Fibroblast of skin of right quadriceps (primary cell): ENCODE results near the gene TNS2.
"Not testable (repeated sequence)": the region's sequence is repeated elsewhere in the genome, so short reads cannot be mapped to it uniquely, and the experiment has no call there.

ENCODE experiments used
- DNase-seq: peaks from one replicate; pipeline ENCODE4 v3.0.0-alpha.2; 2013

TNS2 gene

GRCh38 chr12:53069621-53070410, 20.0 kb downstream of the TNS2 start:
- DNase-seq, result no peak

DNA sequence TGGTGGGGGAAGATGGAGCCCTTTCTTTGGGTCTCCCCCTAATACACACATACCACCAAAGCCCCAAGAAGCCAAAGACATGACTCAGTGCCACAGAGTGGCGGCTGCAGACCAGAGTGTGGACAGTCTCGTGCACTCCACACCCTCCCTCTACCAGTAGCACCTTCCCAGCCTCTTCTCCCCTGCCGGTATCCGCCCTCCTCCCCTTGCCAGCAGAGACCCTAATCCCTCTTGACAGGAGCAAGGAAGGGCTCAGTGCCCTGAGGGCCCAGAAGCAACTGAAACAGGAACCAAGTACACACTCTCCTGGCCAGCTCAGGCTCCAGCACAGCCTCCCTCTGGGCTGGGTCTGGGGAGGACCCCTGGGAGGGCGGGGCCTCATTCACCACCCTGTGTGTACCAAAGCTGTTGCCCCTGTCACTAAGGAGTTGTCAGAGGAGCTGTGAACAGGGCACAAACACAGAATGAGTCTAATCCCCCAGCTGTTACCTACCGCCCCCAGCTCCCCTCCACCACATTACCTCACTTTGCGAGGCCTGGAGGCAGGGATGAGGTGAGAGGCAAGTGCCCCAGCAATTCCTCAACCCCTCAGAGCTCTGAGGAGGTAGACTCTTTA, 21.1 kb downstream of the TNS2 start:
- DNase-seq, result peak; percentile 45

GRCh38 chr12:53071591-53072551, 22.0 kb downstream of the TNS2 start:
- peak; percentile 63 for DNase-seq

GRCh38 chr12:53073881-53074280, 24.0 kb downstream of the TNS2 start:
- DNase-seq, result no peak

DNA sequence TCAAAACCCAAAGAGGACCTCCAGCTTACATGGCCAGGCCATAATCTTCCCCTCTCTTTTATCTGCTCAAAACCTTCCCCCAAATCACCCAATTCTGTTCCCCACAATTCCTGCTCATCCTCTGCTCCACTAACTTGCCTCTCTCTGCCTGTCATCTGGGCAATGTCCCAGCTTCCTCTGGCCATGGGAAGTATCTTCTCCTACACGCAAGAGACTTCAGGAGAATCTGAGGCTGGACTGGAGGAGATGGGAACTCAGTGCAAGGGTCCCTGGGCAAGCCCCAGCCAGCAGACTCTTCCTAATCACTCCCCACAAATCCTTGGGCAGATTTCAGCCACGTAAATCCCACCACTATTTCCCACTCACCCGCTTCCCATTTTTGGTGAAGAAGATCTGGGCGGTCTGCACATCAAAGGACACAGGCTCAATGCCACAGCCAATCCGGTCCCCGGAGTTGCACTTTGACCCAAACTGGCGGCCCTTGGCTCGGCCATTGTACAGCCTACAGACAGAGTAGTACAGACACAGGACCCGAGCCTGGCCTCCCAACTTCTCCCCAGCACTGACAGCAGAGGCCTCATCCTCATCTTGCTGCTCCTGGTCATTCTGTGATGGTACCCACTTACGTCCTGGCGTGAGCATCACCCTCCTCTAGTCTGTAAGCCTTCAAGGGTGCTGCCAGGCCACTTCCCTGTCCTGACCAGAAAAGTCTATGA, 24.6 kb downstream of the TNS2 start:
- no peak for DNase-seq

- DNase-seq, result no peak
Observed at GRCh38 chr12:53074999-53075370, 25.1 kb downstream of the TNS2 start.

DNA sequence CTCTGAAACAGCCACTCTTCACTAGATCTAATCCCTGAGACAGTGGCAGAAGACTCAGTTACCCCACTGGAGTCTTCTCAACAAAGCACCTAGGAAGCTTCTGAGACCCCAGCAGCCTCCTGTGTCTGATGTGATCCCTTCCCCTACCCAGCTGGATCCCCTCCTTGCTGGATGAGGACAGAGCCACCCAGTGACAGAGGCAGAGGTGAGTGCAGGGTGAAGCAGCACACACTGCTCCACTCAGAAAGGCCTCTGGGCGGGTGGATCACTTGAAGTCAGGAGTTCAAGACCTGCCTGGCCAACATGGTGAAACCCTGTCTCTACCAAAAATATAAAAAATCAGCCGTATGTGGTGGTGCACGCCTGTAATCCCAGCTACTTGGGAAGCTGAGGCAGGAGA, 26.6 kb downstream of the TNS2 start:
- DNase-seq, result no peak

- no peak for DNase-seq
Observed at GRCh38 chr12:53077030-53077429, 27.2 kb downstream of the TNS2 start.

DNA sequence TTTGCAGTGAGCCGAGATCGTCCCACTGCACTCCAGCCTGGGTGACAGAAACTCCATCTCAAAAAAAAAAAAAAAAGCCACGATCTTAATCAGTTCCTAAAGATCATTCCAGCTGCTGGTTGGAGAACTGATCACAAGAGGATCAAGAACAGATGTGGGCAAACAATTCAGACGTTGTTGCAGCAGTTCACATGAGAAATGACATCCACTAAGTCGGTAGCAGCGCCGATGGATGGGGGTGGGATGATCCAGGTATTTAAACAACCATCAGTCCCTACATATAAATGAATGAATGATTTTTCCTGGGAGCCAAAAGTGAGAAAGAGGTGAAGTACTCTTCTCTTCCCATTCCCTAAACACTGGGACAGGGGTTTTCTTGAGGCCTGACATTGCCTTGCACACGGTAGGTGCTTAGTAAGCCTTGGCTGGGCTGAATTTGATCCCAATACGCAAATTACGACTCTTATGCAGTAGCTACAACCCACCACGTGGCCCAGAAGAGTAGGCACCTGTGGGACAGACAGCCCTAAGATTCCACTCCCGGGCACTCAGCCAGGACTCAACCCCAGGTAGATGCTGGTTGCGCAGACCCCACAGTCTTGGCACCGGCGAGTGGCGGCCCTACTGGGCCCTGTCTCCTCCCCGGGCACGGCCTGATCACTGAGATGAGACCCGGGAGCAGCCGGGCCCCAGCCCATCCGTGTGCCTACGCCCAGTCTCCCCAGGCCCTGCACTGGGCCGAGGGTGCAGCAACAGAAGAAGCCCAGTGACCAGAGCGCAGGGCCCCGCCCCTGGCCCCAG, 28.8 kb downstream of the TNS2 start:
- DNase-seq, result peak; percentile 32

DNA sequence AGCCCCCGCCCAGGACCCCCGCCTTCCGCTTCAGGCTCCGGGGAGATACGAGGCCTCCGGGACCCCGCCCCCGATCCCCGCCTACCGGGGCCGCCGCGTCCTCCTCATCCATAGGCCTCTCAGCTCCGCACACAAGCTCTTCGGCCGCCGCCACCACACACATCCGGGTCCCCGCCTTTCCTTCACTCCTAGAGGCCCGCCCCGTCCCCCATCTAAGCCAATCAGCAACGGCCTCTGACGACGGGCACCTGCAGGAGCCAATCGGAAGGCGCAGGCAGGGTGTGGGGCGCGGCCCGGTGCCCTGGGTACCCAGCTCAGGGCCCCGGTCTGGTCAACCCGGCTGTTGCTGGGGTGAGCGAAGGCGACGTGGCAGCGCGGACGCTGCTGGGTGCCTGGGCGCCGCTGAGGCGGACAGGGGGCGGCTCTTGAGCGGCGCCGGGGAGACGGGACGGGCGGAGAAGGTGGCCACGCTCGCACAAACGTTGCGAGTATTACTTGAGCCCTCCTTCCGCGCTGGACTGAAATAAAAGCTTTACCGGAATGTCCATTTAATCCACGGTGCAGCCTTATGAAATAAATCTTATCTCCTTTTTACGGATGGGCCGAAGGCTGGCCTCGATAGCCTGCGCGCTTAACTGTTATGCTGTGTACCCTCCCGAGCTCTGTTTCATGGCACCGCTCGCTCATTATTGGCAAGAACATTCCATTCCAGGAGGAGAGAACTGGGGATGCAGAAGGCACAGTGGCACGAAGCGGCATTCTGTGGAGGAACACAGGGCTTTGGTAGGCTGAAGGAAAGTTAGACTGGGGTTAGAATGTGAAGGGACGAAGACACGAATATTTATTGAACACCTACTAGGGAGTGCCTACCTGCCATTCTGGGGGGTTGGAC, 29.6 kb downstream of the TNS2 start, which contains the start of gene SPRYD3:
TSS of gene SPRYD3 (minus strand) at position 165 of the 892 bp plus-strand sequence. CDS start at position 108, 57 bp downstream.
- DNase-seq, result peak; percentile 97

DNA sequence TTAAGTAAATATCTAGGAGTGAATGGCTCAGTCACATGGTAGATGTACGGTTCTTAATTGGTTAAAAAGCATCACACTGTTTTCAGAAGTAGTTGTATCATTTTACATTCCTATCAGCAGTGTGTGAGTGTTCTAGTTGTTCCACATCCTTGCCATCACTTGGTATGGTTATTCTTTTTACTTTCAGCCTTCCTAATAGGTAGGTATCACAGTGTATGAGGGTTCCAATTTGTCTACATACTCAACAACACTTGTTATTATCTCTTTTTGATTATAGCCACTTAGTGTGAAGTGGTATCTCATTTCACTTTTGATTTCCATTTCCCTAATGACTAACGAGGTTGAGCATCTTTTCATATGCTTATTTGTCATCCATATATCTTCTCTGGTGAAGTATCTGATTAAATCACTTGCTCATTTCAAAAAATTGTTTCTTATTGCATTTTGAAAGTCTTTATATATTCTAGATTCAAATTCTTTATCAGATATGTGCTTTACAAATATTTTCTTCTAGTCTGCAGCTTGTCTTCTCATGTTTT, 32.8 kb downstream of the TNS2 start:
- no peak for DNase-seq

GRCh38 chr12:53086361-53086760, 36.5 kb downstream of the TNS2 start:
- DNase-seq, result no peak

- DNase-seq, result no peak
Observed at GRCh38 chr12:53090105-53090504, 40.2 kb downstream of the TNS2 start.

DNA sequence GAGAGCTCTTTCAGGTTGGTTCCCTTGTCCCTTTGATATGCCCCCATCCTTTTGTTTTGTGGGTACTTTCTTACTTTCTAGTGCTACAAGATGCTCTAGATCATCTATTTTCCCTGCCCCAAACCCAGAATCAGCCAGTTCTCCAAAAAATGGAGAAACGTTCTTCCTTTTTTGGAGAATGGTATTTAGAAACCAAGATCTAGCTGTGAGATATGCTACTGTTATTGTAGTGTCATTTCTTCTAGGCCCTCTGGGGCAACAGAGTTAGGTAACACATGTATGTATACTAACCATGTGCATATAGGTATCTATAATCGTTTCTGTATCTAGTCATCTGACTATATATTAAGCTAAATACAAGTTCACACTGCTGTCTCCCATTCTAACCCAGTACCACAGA, 40.7 kb downstream of the TNS2 start:
- no peak for DNase-seq

DNA sequence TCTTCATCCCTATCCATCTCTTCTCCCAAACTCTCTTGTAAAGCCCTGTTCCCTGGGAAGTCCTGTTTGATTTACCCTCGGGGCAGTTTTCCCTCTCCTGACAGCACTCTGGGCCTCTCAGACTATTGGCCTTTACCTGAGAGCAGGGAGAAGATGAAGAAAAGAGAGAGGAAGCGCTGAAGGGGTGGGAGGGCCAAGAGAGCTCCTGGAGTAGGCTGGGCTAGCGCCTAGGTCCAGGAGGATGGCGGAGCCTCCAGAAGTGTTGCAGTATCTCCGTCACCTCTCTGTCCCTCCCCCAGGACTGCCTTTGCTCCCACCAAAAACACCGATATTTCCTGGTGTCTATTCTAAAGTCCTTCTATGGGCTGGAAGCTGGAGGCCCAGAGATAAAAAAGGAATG, 41.9 kb downstream of the TNS2 start:
- no peak for DNase-seq

DNA sequence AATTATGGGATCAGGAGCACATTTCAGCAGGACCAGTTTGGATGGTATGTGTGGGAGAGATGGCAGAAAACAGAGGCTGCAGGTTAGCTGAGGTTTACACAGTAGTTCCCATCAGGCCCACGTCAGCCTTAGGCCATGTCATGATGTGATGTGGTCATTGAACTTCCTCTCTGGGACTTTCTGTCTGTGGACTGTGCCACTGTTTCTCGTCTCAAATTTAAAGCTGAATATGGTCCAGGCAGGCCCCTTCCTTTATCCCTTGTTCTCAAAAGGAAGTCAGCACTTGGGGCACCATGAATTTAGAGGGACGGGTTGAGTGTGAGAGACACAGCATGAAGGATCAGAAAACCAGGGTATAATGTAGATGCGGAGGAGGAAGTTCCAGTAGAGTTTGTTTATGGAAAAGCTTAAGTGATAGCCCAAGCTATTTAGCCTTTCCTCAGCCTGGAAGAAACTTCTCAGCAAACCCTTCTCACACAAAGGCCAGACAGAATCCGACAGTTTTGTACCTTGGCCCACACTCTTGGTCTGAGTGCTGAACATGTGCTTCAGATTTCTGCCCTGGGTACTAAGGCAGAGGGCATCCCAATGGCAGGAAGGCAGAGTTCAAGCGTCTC, 44.0 kb downstream of the TNS2 start:
- no peak for DNase-seq

DNA sequence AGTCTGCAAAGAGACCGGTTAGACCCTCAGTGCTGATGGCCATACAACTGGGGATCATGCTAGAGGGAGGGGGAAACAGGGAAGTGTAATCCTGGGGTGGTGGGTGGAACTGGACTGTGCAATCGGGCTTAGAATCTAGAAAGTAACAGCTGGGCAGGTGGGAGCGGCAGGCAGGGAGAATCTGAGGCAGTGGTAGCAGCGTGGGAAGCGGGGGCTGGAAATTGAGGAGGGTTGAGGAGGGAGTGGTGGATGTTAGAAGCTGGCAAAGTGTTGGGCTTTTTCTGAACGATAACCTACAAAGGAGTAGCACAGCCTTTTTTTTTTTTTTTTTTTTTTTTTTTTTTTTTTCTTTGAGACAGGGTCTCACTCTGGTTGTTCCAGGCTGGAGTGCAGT, 44.5 kb downstream of the TNS2 start:
- DNase-seq, result no peak

- DNase-seq, result not testable (repeated sequence)
Observed at GRCh38 chr12:53094796-53095595, 45.1 kb downstream of the TNS2 start.

- not testable (repeated sequence) for DNase-seq
Observed at GRCh38 chr12:53095596-53095895, 45.7 kb downstream of the TNS2 start.
